ENCODE data around the gene ANOS1. TPM values are rescaled to one million over a fixed set of nuclear protein-coding genes. Genes with fewer than 3 reads are reported as not detected.

The ANOS1 gene
- polyA plus RNA-seq, 3 donors = 0.07 to 0.18 TPM; not detected in 1

GRCh38 chrX:8679550-8679949 is 52.4 kb downstream of the ANOS1 start:
- H3K27ac ChIP-seq (ENCODE audit: low read depth in 1 of 2, low read length in 2 of 2) = no peak overlapping the region
- no peak overlapping the region for H2AFZ ChIP-seq (ENCODE audit: insufficient read depth, low read depth, low read length, poor library complexity, severe bottlenecking)
- H3K79me2 ChIP-seq (ENCODE audit: insufficient read depth, low read length) = no peaks in the 10 kb centered on the region
- intact Hi-C loops (cut with micrococcal nuclease) = no loop called here
- H3K4me1 Mint-ChIP-seq = peaks cover 9% of the 10 kb centered on the region
- H3K36me3 ChIP-seq (replicated peaks in 1 of 2; ENCODE audit: control insufficient read depth in 1 of 2, insufficient read depth in 2 of 2, low read length in 2 of 2) = no peaks in the 10 kb centered on the region
- H3K27me3 ChIP-seq (ENCODE audit: control insufficient read depth in 2 of 2, insufficient read depth in 2 of 2, low read length in 2 of 2) = no peaks in the 10 kb centered on the region
- no peaks in the 10 kb centered on the region for H3K4me1 ChIP-seq (ENCODE audit: control insufficient read depth in 1 of 2, insufficient read depth in 2 of 2, low read length in 2 of 2)
- WGBS (ENCODE audit: insufficient coverage) = 80% methylated on average over 1 of the region's 7 CpGs
- no peaks in the 10 kb centered on the region for H4K20me1 ChIP-seq (ENCODE audit: insufficient read depth, low read length)
- peak; percentile 8 to 61 (median 32) for DNase-seq
- H3K9ac ChIP-seq (ENCODE audit: insufficient read depth, low read length, poor library complexity, severe bottlenecking) = no peak overlapping the region
- H3K27ac Mint-ChIP-seq = peak overlapping the region in 2 of 7 donors; percentile 54 to 64
- no peak overlapping the region for H3K4me3 ChIP-seq (replicated peaks in 1 of 3; ENCODE audit: low read depth in 2 of 3, low read length in 3 of 3)
- no peak overlapping the region for H3K4me2 ChIP-seq (replicated peaks; ENCODE audit: extremely low read depth, low read length, poor library complexity, severe bottlenecking)
- peaks cover 0 to 2% (median 0%) of the 10 kb centered on the region in 7 donors for H3K9me3 Mint-ChIP-seq
- no peaks in the 10 kb centered on the region for H3K9me3 ChIP-seq (replicated peaks in 1 of 2; ENCODE audit: control insufficient read depth in 1 of 2, insufficient read depth in 1 of 2, low read length in 2 of 2)
- TF ChIP-seq CTCF (IDR thresholded peaks at IDR 0.05) = no peak
- no peaks in the 10 kb centered on the region for H3K36me3 Mint-ChIP-seq
- peaks cover 0 to 7% (median 0%) of the 10 kb centered on the region in 3 donors for H3K27me3 Mint-ChIP-seq (ENCODE audit: low read depth in 3 of 3)
- H3K4me3 Mint-ChIP-seq = no peak overlapping the region

GRCh38 chrX:8675006-8675630 is 56.8 kb downstream of the ANOS1 start:
- no peak overlapping the region for H3K27ac ChIP-seq (ENCODE audit: low read depth in 1 of 2, low read length in 2 of 2)
- H3K27me3 ChIP-seq (ENCODE audit: control insufficient read depth in 2 of 2, insufficient read depth in 2 of 2, low read length in 2 of 2) = no peaks in the 10 kb centered on the region
- H3K27ac Mint-ChIP-seq = no peak overlapping the region
- H3K9me3 Mint-ChIP-seq = no peaks in the 10 kb centered on the region
- 80% methylated on average over 1 of the region's 6 CpGs for WGBS (ENCODE audit: insufficient coverage)
- H3K4me2 ChIP-seq (replicated peaks; ENCODE audit: extremely low read depth, low read length, poor library complexity, severe bottlenecking) = no peak overlapping the region
- H3K9me3 ChIP-seq (replicated peaks in 1 of 2; ENCODE audit: control insufficient read depth in 1 of 2, insufficient read depth in 1 of 2, low read length in 2 of 2) = no peaks in the 10 kb centered on the region
- no peaks in the 10 kb centered on the region for H3K4me1 ChIP-seq (ENCODE audit: control insufficient read depth in 1 of 2, insufficient read depth in 2 of 2, low read length in 2 of 2)
- no peak overlapping the region for H3K4me3 ChIP-seq (replicated peaks in 1 of 3; ENCODE audit: low read depth in 2 of 3, low read length in 3 of 3)
- no peak for DNase-seq
- no peaks in the 10 kb centered on the region for H3K36me3 Mint-ChIP-seq
- no peak overlapping the region for H3K4me3 Mint-ChIP-seq
- no peaks in the 10 kb centered on the region for H4K20me1 ChIP-seq (ENCODE audit: insufficient read depth, low read length)
- no peak for TF ChIP-seq CTCF (IDR thresholded peaks at IDR 0.05)
- no peak overlapping the region for H3K9ac ChIP-seq (ENCODE audit: insufficient read depth, low read length, poor library complexity, severe bottlenecking)
- H3K79me2 ChIP-seq (ENCODE audit: insufficient read depth, low read length) = no peaks in the 10 kb centered on the region
- no peaks in the 10 kb centered on the region for H3K36me3 ChIP-seq (replicated peaks in 1 of 2; ENCODE audit: control insufficient read depth in 1 of 2, insufficient read depth in 2 of 2, low read length in 2 of 2)
- peaks cover 6% of the 10 kb centered on the region for H3K4me1 Mint-ChIP-seq
- H3K27me3 Mint-ChIP-seq (ENCODE audit: low read depth in 3 of 3) = peaks cover 0 to 7% (median 0%) of the 10 kb centered on the region in 3 donors
- H2AFZ ChIP-seq (ENCODE audit: insufficient read depth, low read depth, low read length, poor library complexity, severe bottlenecking) = no peak overlapping the region
- intact Hi-C loops (cut with micrococcal nuclease) = no loop called here
